HepG2 (cell line): ENCODE data around the gene C9orf50. TPM values are rescaled to one million over a fixed set of nuclear protein-coding genes. Genes with fewer than 3 reads are reported as not detected.
A peak's percentile ranks its signal among the peaks of the same experiment; 100 is the strongest.

Experiments used
- BHLHE40 ChIP-seq: IDR thresholded peaks from 2 replicates; pipeline ENCODE4 v1.6.1; 2011; ENCODE audit warnings: low read length, improper control_type of control experiment
- ELK4 ChIP-seq: sonication (generic); formaldehyde crosslinking; IDR thresholded peaks from 2 replicates; pipeline ENCODE4 v1.9.0; 2021; ENCODE audit warnings: missing genetic modification reagents, borderline replicate concordance
- ERF ChIP-seq: IDR thresholded peaks from 2 replicates; pipeline ENCODE4 v1.6.1; 2018; ENCODE audit warnings: missing biosample characterization, missing genetic modification reagents
- FOXC1 ChIP-seq: sonication (generic); formaldehyde crosslinking; IDR thresholded peaks from 2 replicates; pipeline ENCODE4 v1.8.0; 2022; ENCODE audit warnings: mild to moderate bottlenecking, missing genetic modification reagents, borderline replicate concordance
- HNRNPL ChIP-seq: fragments of 200-400 bp; formaldehyde crosslinking; IDR thresholded peaks from 2 replicates; pipeline ENCODE4 v1.6.1; 2017; ENCODE audit warnings: mild to moderate bottlenecking, low read depth, low read length
- KLF12 ChIP-seq: sonication (generic); formaldehyde crosslinking; IDR thresholded peaks from 2 replicates; pipeline ENCODE4 v1.4.0; 2020; ENCODE audit warnings: missing genetic modification reagents, borderline replicate concordance
- KLF6 ChIP-seq: IDR thresholded peaks from 2 replicates; pipeline ENCODE4 v1.8.0; 2016; ENCODE audit warnings: missing biosample characterization, missing genetic modification reagents
- MED1 ChIP-seq: sonication (generic); formaldehyde crosslinking; IDR thresholded peaks from 2 replicates; pipeline ENCODE4 v1.4.0; 2020; ENCODE audit warnings: missing genetic modification reagents
- MED8 ChIP-seq: sonication (generic); formaldehyde crosslinking; IDR thresholded peaks from 2 replicates; pipeline ENCODE4 v1.8.1; 2023; ENCODE audit warnings: mild to moderate bottlenecking, missing genetic modification reagents; ENCODE audit not compliant: insufficient replicate concordance
- MIER2 ChIP-seq: IDR thresholded peaks from 2 replicates; pipeline ENCODE4 v1.6.1; 2016; ENCODE audit warnings: missing biosample characterization, missing genetic modification reagents
- MNT ChIP-seq: fragments of 450-650 bp; IDR thresholded peaks from 2 replicates; pipeline ENCODE4 v1.6.1; 2016
- MTA1 ChIP-seq: sonication (generic); formaldehyde crosslinking; IDR thresholded peaks from 2 replicates; pipeline ENCODE4 v1.4.0; 2020; ENCODE audit warnings: missing genetic modification reagents, mild to moderate bottlenecking, borderline replicate concordance
- RELA ChIP-seq: sonication (generic); formaldehyde crosslinking; IDR thresholded peaks from 2 replicates; pipeline ENCODE4 v1.4.0; 2020; ENCODE audit warnings: missing genetic modification reagents
- TFDP1 ChIP-seq: IDR thresholded peaks from 2 replicates; pipeline ENCODE4 v1.6.1; 2016; ENCODE audit warnings: missing compliant biosample characterization, missing genetic modification reagents, borderline replicate concordance
- XRCC5 ChIP-seq: fragments of 200-400 bp; formaldehyde crosslinking; optimal IDR thresholded peaks from 2 replicates; pipeline ENCODE3; 2017; ENCODE audit warnings: mild to moderate bottlenecking, low read length
- ZBTB33 ChIP-seq: sonication (generic); formaldehyde crosslinking; IDR thresholded peaks from 2 replicates; pipeline ENCODE4 v1.4.0; 2020; ENCODE audit warnings: missing genetic modification reagents
- ZNF138 ChIP-seq: sonication (generic); formaldehyde crosslinking; IDR thresholded peaks from 2 replicates; pipeline ENCODE4 v1.5.0; 2020; ENCODE audit warnings: mild to moderate bottlenecking, low read depth, missing genetic modification reagents
- ZNF20 ChIP-seq: sonication (generic); formaldehyde crosslinking; IDR thresholded peaks from 2 replicates; pipeline ENCODE4 v1.4.0; 2020; ENCODE audit warnings: mild to moderate bottlenecking, moderate library complexity, missing genetic modification reagents
- ZNF317 ChIP-seq: sonication (generic); formaldehyde crosslinking; IDR thresholded peaks from 2 replicates; pipeline ENCODE4 v1.5.0; 2020; ENCODE audit warnings: mild to moderate bottlenecking, missing genetic modification reagents
- ZNF547 ChIP-seq: sonication (generic); formaldehyde crosslinking; IDR thresholded peaks from 2 replicates; pipeline ENCODE4 v1.5.1; 2020; ENCODE audit warnings: mild to moderate bottlenecking, missing genetic modification reagents
- ZNF577 ChIP-seq: sonication (generic); formaldehyde crosslinking; IDR thresholded peaks from 2 replicates; pipeline ENCODE4 v1.4.0; 2020; ENCODE audit warnings: mild to moderate bottlenecking, low read depth, missing genetic modification reagents, borderline replicate concordance
- ZNF607 ChIP-seq: sonication (generic); formaldehyde crosslinking; IDR thresholded peaks from 2 replicates; pipeline ENCODE4 v1.5.1; 2020; ENCODE audit warnings: missing genetic modification reagents, mild to moderate bottlenecking, borderline replicate concordance
- ZNF75D ChIP-seq: sonication (generic); formaldehyde crosslinking; IDR thresholded peaks from 2 replicates; pipeline ENCODE4 v1.8.1; 2023; ENCODE audit warnings: missing genetic modification reagents, mild to moderate bottlenecking, borderline replicate concordance
- ZNF788 ChIP-seq: sonication (generic); formaldehyde crosslinking; IDR thresholded peaks from 2 replicates; pipeline ENCODE4 v1.5.0; 2020; ENCODE audit warnings: mild to moderate bottlenecking, missing genetic modification reagents, borderline replicate concordance
- ZNF883 ChIP-seq: sonication (generic); formaldehyde crosslinking; IDR thresholded peaks from 2 replicates; pipeline ENCODE4 v1.5.1; 2020; ENCODE audit warnings: mild to moderate bottlenecking, missing genetic modification reagents; ENCODE audit errors: not compliant biosample characterization
- polyA plus RNA-seq, 8 experiments: library from polyadenylated mRNA; depleted of rRNA in 3 of 8; stranded (reverse) in 7 of 8; unstranded in 1 of 8; fragments of >200 nt; fragmentation: Illumina TruSeq in 4 of 8; extraction: Trizol in 4 of 8; gene quantifications; 2 replicates each; pipeline versions ENCODE4 v1.2.1 to v1.2.3, GENCODE V29; 2011 to 2016; ENCODE audit warnings: low read depth in 4 of 8, missing spikeins in 1 of 8, mixed read lengths in 1 of 8; ENCODE audit not compliant: insufficient read depth in 1 of 8
- total RNA-seq, 5 experiments: library from RNA; depleted of rRNA; stranded (reverse); fragments of >200 nt; fragmentation: Illumina TruSeq; extraction: Trizol; gene quantifications; 2 replicates each; pipeline ENCODE4 v1.2.3, GENCODE V29; 2016; ENCODE audit warnings: low read depth in 1 of 5

Gene C9orf50
- total and polyA plus RNA-seq, 2 of the 13 experiments (the other 11 are each of a cell fraction or from before 2014, with no cell fraction given): not detected

- TF ChIP-seq MED8 (CRISPR knock-in tag) (no peak), TFDP1 (peak; percentile 58; the same call in 1 of the 2 replicates), MIER2 (CRISPR knock-in tag) (peak; percentile 69; the same call in 1 of the 2 replicates), MNT (peak; percentile 30; the same call in 1 of the 2 replicates), MTA1 (CRISPR knock-in tag) (peak; percentile 77), ZNF20 (no peak), ZNF577 (no peak), ZNF607 (CRISPR knock-in tag) (peak; percentile 84), ZNF75D (CRISPR knock-in tag) (no peak), MED1 (CRISPR knock-in tag) (peak; percentile 77), ZNF788 (CRISPR knock-in tag) (peak; percentile 96), ZNF138 (no peak; the same call in 1 of the 2 replicates), ZBTB33 (CRISPR knock-in tag) (peak; percentile 85), ZNF547 (peak; percentile 95), ZNF317 (CRISPR knock-in tag) (no peak), KLF6 (peak; percentile 71), FOXC1 (CRISPR knock-in tag) (peak; percentile 23; the same call in 1 of the 2 replicates), ELK4 (CRISPR knock-in tag) (no peak), RELA (CRISPR knock-in tag) (peak; percentile 92), XRCC5 (peak; percentile 90), ERF (CRISPR knock-in tag) (peak; percentile 91), ZNF883 (CRISPR knock-in tag) (peak; percentile 88), KLF12 (CRISPR knock-in tag) (peak; percentile 62), BHLHE40 (0 out of 2 replicates have a peak, but pooled peaks have one; percentile 50), HNRNPL (no peak)
Observed at GRCh38 chr9:129641750-129642585, 21.1 kb upstream of the C9orf50 start, which contains the start of gene ASB6 (continued).
